ENCODE data around the gene HMGN2. TPM values are rescaled to one million over a fixed set of nuclear protein-coding genes. Genes with fewer than 3 reads are reported as not detected.

The HMGN2 gene
- total and polyA plus RNA-seq, 7 donors = 150 to 749 (median 403) TPM

GRCh38 chr1:26470878-26471497 lies 1.3 kb upstream of the HMGN2 start:
- DNase-seq = no peak
- Histone ChIP-seq H3K36me3 (peaks cover 4 to 51% (median 16%) of the 10 kb centered on the region in 4 donors), H3K27ac (peak overlapping the region in 1 of 4 donors; percentile 100), H3K4me3 (peak overlapping the region in 3 of 4 donors; percentile 98 to 99 (median 99)), H3K9me3 (no peaks in the 10 kb centered on the region), H3K27me3 (no peaks in the 10 kb centered on the region), H3K4me1 (peaks cover 0 to 33% (median 26%) of the 10 kb centered on the region in 4 donors)
- TF ChIP-seq EP300 (IDR thresholded peaks at IDR 0.05) (no peak), POLR2AphosphoS5 (IDR thresholded peaks at IDR 0.05) (no peak), POLR2A (IDR thresholded peaks at IDR 0.05) (no peak), CTCF (IDR thresholded peaks at IDR 0.05) (no peak)
- intact Hi-C loops (cut with DNase I) = loop anchor here (5.0 kb wide), 1 partner anchor 194 kb away; no protein-coding TSS in a partner anchor
- 7 to 35% methylated on average over 14 of the region's 14 CpGs for WGBS, 2 donors

- TF ChIP-seq POLR2AphosphoS5 (IDR thresholded peaks at IDR 0.05) (peak in 2 of 4 donors; percentile 13 to 25), POLR2A (IDR thresholded peaks at IDR 0.05) (no peak)
- Histone ChIP-seq H3K4me3 (peak overlapping the region; percentile 91 to 99 (median 98)), H3K4me1 (peaks cover 0 to 33% (median 26%) of the 10 kb centered on the region in 4 donors), H3K27me3 (no peaks in the 10 kb centered on the region), H3K36me3 (peaks cover 4 to 49% (median 14%) of the 10 kb centered on the region in 4 donors), H3K27ac (peak overlapping the region; percentile 100), H3K9me3 (no peaks in the 10 kb centered on the region)
- 0 to 1% methylated on average over 52 of the region's 52 CpGs for WGBS, 2 donors
- intact Hi-C loops (cut with DNase I) = loop anchor here (2.0 to 5.0 kb wide), 3 partner anchors 29 to 194 kb away; partner anchors contain the start of gene DHDDS
- DNase-seq = peak; percentile 88
These were observed 531 bp upstream of the HMGN2 start for GRCh38 chr1:26471498-26472319.

GRCh38 chr1:26472901-26473845 lies 933 bp downstream of the HMGN2 start:
- peak; percentile 99 for DNase-seq
- H3K27ac ChIP-seq = peak overlapping the region; percentile 100
- peak overlapping the region; percentile 91 to 99 (median 98) for H3K4me3 ChIP-seq
- H3K27me3 ChIP-seq = no peaks in the 10 kb centered on the region
- intact Hi-C loops (cut with DNase I) = loop anchor here (2.0 to 5.0 kb wide), 3 partner anchors 28 to 196 kb away; partner anchors contain the start of gene DHDDS
- H3K9me3 ChIP-seq = no peaks in the 10 kb centered on the region
- peaks cover 0 to 51% (median 10%) of the 10 kb centered on the region in 4 donors for H3K36me3 ChIP-seq
- peaks cover 0 to 33% (median 26%) of the 10 kb centered on the region in 4 donors for H3K4me1 ChIP-seq
- TF ChIP-seq EP300 (IDR thresholded peaks at IDR 0.05) (peak in 1 of 4 donors; percentile 79), POLR2A (IDR thresholded peaks at IDR 0.05) (peak in 1 of 2 donors; percentile 27), POLR2AphosphoS5 (IDR thresholded peaks at IDR 0.05) (peak; percentile 66 to 90 (median 72)), CTCF (IDR thresholded peaks at IDR 0.05) (no peak)
- 2 to 4% methylated on average over 71 of the region's 71 CpGs for WGBS, 2 donors

GRCh38 chr1:26474818-26475217 lies 2.6 kb downstream of the HMGN2 start:
- peak; percentile 9 for DNase-seq
- Histone ChIP-seq H3K4me1 (peaks cover 0 to 33% (median 26%) of the 10 kb centered on the region in 4 donors), H3K36me3 (peaks cover 0 to 53% (median 13%) of the 10 kb centered on the region in 4 donors), H3K4me3 (no peak overlapping the region), H3K27ac (no peak overlapping the region), H3K9me3 (no peaks in the 10 kb centered on the region), H3K27me3 (no peaks in the 10 kb centered on the region)
- TF ChIP-seq POLR2A (IDR thresholded peaks at IDR 0.05) (no peak), EP300 (IDR thresholded peaks at IDR 0.05) (no peak), CTCF (IDR thresholded peaks at IDR 0.05) (no peak), POLR2AphosphoS5 (IDR thresholded peaks at IDR 0.05) (no peak)
- intact Hi-C loops (cut with DNase I) = loop anchor here (5.0 kb wide), 1 partner anchor 198 kb away; no protein-coding TSS in a partner anchor
- WGBS, 2 donors = 92 to 98% methylated on average over 1 of the region's 1 CpG

Data from sigmoid colon (tissue), 7 donors.